Uterus (tissue), 4 donors: Measurements from ENCODE around the gene MLXIP. TPM values are rescaled to one million over a fixed set of nuclear protein-coding genes. Genes with fewer than 3 reads are reported as not detected.

Experiments used
- DNase-seq, 2 donors: peaks; one replicate each; pipeline ENCODE4 v3.0.0-alpha.2; 2019 to 2020
- H3K27ac ChIP-seq, 2 donors: fragments of 200-600 bp; sonication (generic); 1 replicate in 1 of 2; 2 replicates in 1 of 2; pipeline ENCODE4 v1.5.1; 2016 to 2018
- H3K27me3 ChIP-seq, 2 donors: fragments of 200-600 bp; sonication (generic); one replicate each; pipeline ENCODE4 v1.5.1; 2018 to 2019; ENCODE audit warnings: control low read depth in 1 of 2
- H3K36me3 ChIP-seq, 2 donors: fragments of 200-600 bp; sonication (generic); one replicate each; pipeline ENCODE4 v1.5.1; 2019; ENCODE audit warnings: control low read depth in 1 of 2
- H3K4me1 ChIP-seq, 2 donors: fragments of 200-600 bp; sonication (generic); one replicate each; pipeline ENCODE4 v1.5.1; 2018 to 2019; ENCODE audit warnings: control low read depth in 1 of 2
- H3K4me3 ChIP-seq, 2 donors: fragments of 200-600 bp; sonication (generic); 1 replicate in 1 of 2; 2 replicates in 1 of 2; pipeline ENCODE4 v1.5.1; 2018 to 2019; ENCODE audit warnings: mild to moderate bottlenecking in 1 of 2
- H3K9me3 ChIP-seq, 2 donors: fragments of 200-600 bp; sonication (generic); one replicate each; pipeline ENCODE4 v1.5.1; 2019; ENCODE audit warnings: control low read depth in 1 of 2
- CTCF ChIP-seq, 4 experiments: fragments of 200-600 bp in 2 of 4; fragments of 450-650 bp in 2 of 4; sonication (generic) in 2 of 4; IDR thresholded peaks; one replicate each; pipeline ENCODE4 v1.5.1; 2016 to 2019; ENCODE audit warnings: antibody characterized with exemption in 4 of 4, mild to moderate bottlenecking in 2 of 4, moderate library complexity in 1 of 4
- POLR2A ChIP-seq, 2 donors: fragments of 450-650 bp; IDR thresholded peaks; one replicate each; pipeline ENCODE4 v1.6.1; 2016; ENCODE audit warnings: antibody characterized with exemption in 2 of 2, mild to moderate bottlenecking in 1 of 2, moderate library complexity in 1 of 2
- intact Hi-C: fragments of 100-400 bp; cut with DNase I; formaldehyde crosslinking; loops from one replicate; pipeline ENCODE4 v1.15.1; 2023; ENCODE audit warnings: low total_unique reads
- total RNA-seq, 4 donors: library from RNA; depleted of rRNA in 3 of 4; stranded (reverse); fragments of >200 nt in 3 of 4; gene quantifications; one replicate each; pipeline versions ENCODE4 v1.1.0 to v1.2.4, GENCODE V29; 2014 to 2023
- donor health status: DM: yes; HTN: yes; CAD: no.

MLXIP gene
- total RNA-seq, 4 donors from 2014 or later = 21.5 to 88.7 (median 24.7) TPM

GRCh38 chr12:122123761-122124145 lies 45.2 kb downstream of the MLXIP start:
- H3K27ac ChIP-seq = peak overlapping the region; percentile 42 to 57
- no peaks in the 10 kb centered on the region for H3K36me3 ChIP-seq
- H3K9me3 ChIP-seq = no peaks in the 10 kb centered on the region
- H3K4me3 ChIP-seq = no peak overlapping the region
- H3K4me1 ChIP-seq = peaks cover 0 to 15% of the 10 kb centered on the region in 2 donors
- intact Hi-C loops = loop anchor here (2.0 kb wide), 1 partner anchor 69 kb away; no protein-coding TSS in a partner anchor
- TF ChIP-seq CTCF (IDR thresholded peaks at IDR 0.05) (no peak), POLR2A (IDR thresholded peaks at IDR 0.05) (no peak)
- DNase-seq = no peak
- no peaks in the 10 kb centered on the region for H3K27me3 ChIP-seq

GRCh38 chr12:122124370-122124769 lies 45.8 kb downstream of the MLXIP start:
- intact Hi-C loops = no loop called here
- H3K27ac ChIP-seq = no peak overlapping the region
- no peaks in the 10 kb centered on the region for H3K27me3 ChIP-seq
- no peaks in the 10 kb centered on the region for H3K36me3 ChIP-seq
- H3K9me3 ChIP-seq = no peaks in the 10 kb centered on the region
- TF ChIP-seq CTCF (IDR thresholded peaks at IDR 0.05) = no peak
- TF ChIP-seq POLR2A (IDR thresholded peaks at IDR 0.05) = no peak
- no peak overlapping the region for H3K4me3 ChIP-seq
- H3K4me1 ChIP-seq = peaks cover 0 to 15% of the 10 kb centered on the region in 2 donors
- no peak for DNase-seq

- TF ChIP-seq POLR2A (IDR thresholded peaks at IDR 0.05) = no peak
- no peak for TF ChIP-seq CTCF (IDR thresholded peaks at IDR 0.05)
- Histone ChIP-seq H3K27ac (no peak overlapping the region), H3K9me3 (no peaks in the 10 kb centered on the region), H3K4me1 (peaks cover 0 to 15% of the 10 kb centered on the region in 2 donors), H3K4me3 (no peak overlapping the region), H3K27me3 (no peaks in the 10 kb centered on the region), H3K36me3 (no peaks in the 10 kb centered on the region)
- DNase-seq = no peak
- intact Hi-C loops = no loop called here
Observed at GRCh38 chr12:122125452-122126341, 47.1 kb downstream of the MLXIP start.

- Histone ChIP-seq H3K4me3 (no peak overlapping the region), H3K27me3 (no peaks in the 10 kb centered on the region), H3K4me1 (peaks cover 0 to 15% of the 10 kb centered on the region in 2 donors), H3K36me3 (no peaks in the 10 kb centered on the region), H3K9me3 (no peaks in the 10 kb centered on the region), H3K27ac (no peak overlapping the region)
- intact Hi-C loops = no loop called here
- no peak for DNase-seq
- no peak for TF ChIP-seq CTCF (IDR thresholded peaks at IDR 0.05)
- TF ChIP-seq POLR2A (IDR thresholded peaks at IDR 0.05) = no peak
Observed at GRCh38 chr12:122126342-122126635, 47.7 kb downstream of the MLXIP start.

GRCh38 chr12:122126713-122127597 lies 48.4 kb downstream of the MLXIP start:
- Histone ChIP-seq H3K9me3 (no peaks in the 10 kb centered on the region), H3K4me1 (peaks cover 0 to 15% of the 10 kb centered on the region in 2 donors), H3K36me3 (no peaks in the 10 kb centered on the region), H3K27ac (no peak overlapping the region), H3K4me3 (no peak overlapping the region), H3K27me3 (no peaks in the 10 kb centered on the region)
- intact Hi-C loops = no loop called here
- DNase-seq = no peak
- TF ChIP-seq CTCF (IDR thresholded peaks at IDR 0.05) = no peak
- TF ChIP-seq POLR2A (IDR thresholded peaks at IDR 0.05) = no peak
